K562 (cell line): Measurements from ENCODE around the gene RIPK3. TPM values are rescaled to one million over a fixed set of nuclear protein-coding genes. Genes with fewer than 3 reads are reported as not detected.

Experiments
- ATAC-seq: fragments of 200-7000 bp; cut with Tn5 transposase; 3 replicates; pipeline ENCODE4 v1.9.1; 2020; ENCODE audit warnings: moderate library complexity
- BruUV-seq: library from RNA; stranded (reverse); fragments of 400-500 nt; replicated peaks from 2 replicates; lab custom pipeline; 2021; lab: Mats Ljungman, UMichigan
- CTCF ChIA-PET: fragments of 300-600 bp; formaldehyde crosslinking; extraction: SDS; loops from one replicate; lab custom pipeline; 2021; ENCODE audit warnings: low intra/inter-chr PET ratio; lab: Yijun Ruan, JAX
- POLR2A ChIA-PET: fragments of 300-600, 350-650 bp; sonication (Branson Sonifier 250); formaldehyde crosslinking; extraction: SDS; loops from one replicate; lab custom pipeline; 2021; ENCODE audit warnings: antibody characterized with exemption, inconsistent platforms; lab: Yijun Ruan, JAX
- DNase-seq, 4 experiments: peaks; one replicate each; pipeline versions ENCODE4 v3.0.0 to v3.0.0-alpha.2; 2011 to 2018; ENCODE audit warnings: low spot score in 3 of 4, mixed read lengths in 3 of 4; ENCODE audit errors: extremely low read depth in 1 of 4
- FAIRE-seq: peaks from 2 replicates; lab custom pipeline; 2011; peaks lifted over from hg19 to GRCh38; lab: Jason Lieb, UNC
- H2AFZ ChIP-seq: 2 replicates; pipeline ENCODE4 v1.6.0; 2011; ENCODE audit warnings: low read depth, low read length, control low read depth, inconsistent platforms
- H3K27ac ChIP-seq: fragments of 200-600 bp; 3 replicates; pipeline ENCODE4 v1.8.0; 2011; ENCODE audit warnings: low read depth, mild to moderate bottlenecking, control low read depth, inconsistent platforms, low read length, moderate library complexity, mixed read lengths; ENCODE audit errors: extremely low read depth
- H3K27me3 ChIP-seq, 2 experiments: fragments of 300-600 bp in 1 of 2; 2 replicates in 1 of 2; 3 replicates in 1 of 2; pipeline versions ENCODE4 v1.6.0 to v1.8.0; 2011; ENCODE audit warnings: inconsistent platforms in 2 of 2, low read length in 2 of 2, mild to moderate bottlenecking in 1 of 2, mixed read lengths in 1 of 2, moderate library complexity in 1 of 2; ENCODE audit not compliant: control insufficient read depth in 2 of 2, insufficient read depth in 2 of 2
- H3K36me3 ChIP-seq: fragments of 300-600 bp; 3 replicates; pipeline ENCODE4 v1.8.0; 2011; ENCODE audit warnings: mild to moderate bottlenecking, low read length, inconsistent platforms; ENCODE audit not compliant: control insufficient read depth, insufficient read depth
- H3K4me1 ChIP-seq, 2 experiments: fragments of 200-600 bp in 1 of 2; replicated peaks in 1 of 2; 2 replicates in 1 of 2; 3 replicates in 1 of 2; pipeline versions ENCODE4 v1.5.1 to v1.8.0; 2011; ENCODE audit warnings: inconsistent platforms in 2 of 2, low read length in 2 of 2, mild to moderate bottlenecking in 1 of 2, mixed read lengths in 1 of 2, moderate library complexity in 1 of 2; ENCODE audit not compliant: control insufficient read depth in 2 of 2, insufficient read depth in 2 of 2
- H3K4me2 ChIP-seq: 2 replicates; pipeline ENCODE4 v1.6.1; 2011; ENCODE audit warnings: low read length, control low read depth, inconsistent platforms, mixed read lengths; ENCODE audit not compliant: insufficient read depth
- H3K4me3 ChIP-seq: fragments of 200-600 bp; sonication (generic), shearing (Covaris generic); 2 replicates; pipeline ENCODE4 v1.5.1; 2016; ENCODE audit warnings: control low read depth, inconsistent platforms
- H3K79me2 ChIP-seq: fragments of 200-600 bp; 3 replicates; pipeline ENCODE4 v1.8.0; 2011; ENCODE audit warnings: low read length, inconsistent platforms; ENCODE audit not compliant: control insufficient read depth, insufficient read depth
- H3K9ac ChIP-seq, 2 experiments: 2 replicates each; pipeline versions ENCODE4 v1.6.0 to v1.6.1; 2011; ENCODE audit warnings: low read depth in 2 of 2, low read length in 2 of 2, control low read depth in 1 of 2, inconsistent platforms in 1 of 2, mild to moderate bottlenecking in 1 of 2, mixed read lengths in 1 of 2; ENCODE audit not compliant: insufficient read depth in 1 of 2
- H3K9me1 ChIP-seq: one replicate; pipeline ENCODE4 v1.6.0; 2011; ENCODE audit warnings: inconsistent platforms, mild to moderate bottlenecking, low read length, moderate library complexity; ENCODE audit not compliant: control insufficient read depth, insufficient read depth
- H3K9me3 ChIP-seq: replicated peaks from 2 replicates; pipeline ENCODE4 v1.5.1; 2011; ENCODE audit warnings: low read depth, low read length, inconsistent platforms; ENCODE audit not compliant: control insufficient read depth, insufficient read depth
- H4K20me1 ChIP-seq: replicated peaks from 2 replicates; pipeline ENCODE4 v1.6.1; 2011; ENCODE audit warnings: low read length, inconsistent platforms, mixed read lengths; ENCODE audit not compliant: control insufficient read depth, insufficient read depth
- ARNT ChIP-seq, 2 experiments: fragments of 450-650 bp; IDR thresholded peaks; 2 replicates each; pipeline ENCODE4 v1.6.1; 2016; ENCODE audit warnings: mild to moderate bottlenecking in 1 of 2
- FOXK1 ChIP-seq: sonication (generic); formaldehyde crosslinking; IDR thresholded peaks from 2 replicates; pipeline ENCODE4 v1.8.0; 2022; ENCODE audit warnings: missing genetic modification reagents, mild to moderate bottlenecking, borderline replicate concordance
- HCFC1 ChIP-seq: IDR thresholded peaks from 2 replicates; pipeline ENCODE4 v1.6.1; 2012; ENCODE audit warnings: low read depth, low read length, improper control_type of control experiment
- KAT8 ChIP-seq: fragments of 450-650 bp; IDR thresholded peaks from 2 replicates; pipeline ENCODE4 v1.6.1; 2016; ENCODE audit warnings: low read depth, mild to moderate bottlenecking
- MEIS2 ChIP-seq: fragments of 450-650 bp; IDR thresholded peaks from 2 replicates; pipeline ENCODE4 v1.6.1; 2014; ENCODE audit warnings: mild to moderate bottlenecking; ENCODE audit not compliant: partially characterized antibody
- OTX1 ChIP-seq: fragments of 450-650 bp; formaldehyde crosslinking; IDR thresholded peaks from 2 replicates; pipeline ENCODE4 v1.4.0; 2022; ENCODE audit warnings: mild to moderate bottlenecking
- PTBP1 ChIP-seq: fragments of 200-400 bp; formaldehyde crosslinking; IDR thresholded peaks from 2 replicates; pipeline ENCODE4 v1.6.1; 2017; ENCODE audit warnings: low read depth, low read length
- SIRT6 ChIP-seq: IDR thresholded peaks from one replicate; pipeline ENCODE4 v1.6.1; 2012; ENCODE audit warnings: low read depth, mild to moderate bottlenecking, control low read depth, inconsistent platforms, low read length, moderate library complexity
- TBP ChIP-seq: optimal IDR thresholded peaks from 2 replicates; pipeline ENCODE3; 2011; ENCODE audit warnings: low read depth, low read length, improper control_type of control experiment
- TOE1 ChIP-seq, 2 experiments: fragments of 450-650 bp in 1 of 2; sonication (generic) in 1 of 2; formaldehyde crosslinking in 1 of 2; IDR thresholded peaks; 2 replicates each; pipeline versions ENCODE4 v1.7.1 to v1.8.0; 2016 to 2022; ENCODE audit warnings: borderline replicate concordance in 2 of 2, mild to moderate bottlenecking in 2 of 2, antibody characterized with exemption in 1 of 2, inconsistent platforms in 1 of 2, low read depth in 1 of 2, missing genetic modification reagents in 1 of 2, moderate library complexity in 1 of 2
- ZNF143 ChIP-seq: sonication (generic); formaldehyde crosslinking; IDR thresholded peaks from 2 replicates; pipeline ENCODE4 v1.9.0; 2022; ENCODE audit warnings: mild to moderate bottlenecking, missing genetic modification reagents
- ZNF717 ChIP-seq: fragments of 250-450 bp; sonication (Bioruptor Pico); IDR thresholded peaks from 2 replicates; pipeline ENCODE4 v1.5.0; 2021
- WGBS: fragments of 100-300 bp; shearing (Covaris generic); methylation state at CpG from one replicate; pipeline ENCODE4 v1.1.6; 2016; ENCODE audit warnings: low coverage, mixed read lengths; ENCODE audit not compliant: insufficient coverage; ENCODE audit errors: missing lambda C conversion rate; 5-methylcytosine and 5-hydroxymethylcytosine counted together
- in situ Hi-C: fragments of 300-500 bp; cut with MboI; formaldehyde crosslinking; loops from 4 replicates; pipeline ENCODE4 v1.15.0; 2018; ENCODE audit warnings: inconsistent platforms, mixed read lengths
- intact Hi-C: fragments of 100-400 bp; cut with micrococcal nuclease; formaldehyde crosslinking; loops from 2 replicates; pipeline ENCODE4 v1.14.2; 2022
- polyA plus RNA-seq, 8 experiments: library from polyadenylated mRNA; depleted of rRNA in 4 of 8; stranded (reverse) in 5 of 8; unstranded in 3 of 8; fragments of >200 nt; fragmentation: Nextera tagmentation in 2 of 8; fragmentation: Illumina TruSeq in 1 of 8; extraction: Ambion mirVana in 2 of 8; extraction: Trizol in 1 of 8; gene quantifications; 2 replicates each; pipeline versions ENCODE4 v1.2.1 to v1.2.3, GENCODE V29; 2011 to 2014; ENCODE audit warnings: inconsistent platforms in 1 of 8, missing spikeins in 1 of 8
- total RNA-seq, 7 experiments: library from RNA; depleted of rRNA in 6 of 7; stranded (reverse); fragments of >200 nt in 6 of 7; fragmentation: Illumina TruSeq in 2 of 7; extraction: Trizol in 2 of 7; gene quantifications; 2 replicates each; pipeline versions ENCODE4 v1.2.1 to v1.2.3, GENCODE V29; 2011 to 2021; ENCODE audit warnings: low replicate concordance in 1 of 7

Gene RIPK3
- total and polyA plus RNA-seq, 9 of the 15 experiments (the other 6 are each of a cell fraction or from before 2014, with no cell fraction given) = 0.03 to 0.43 (median 0.28) TPM; not detected in 3

DNA sequence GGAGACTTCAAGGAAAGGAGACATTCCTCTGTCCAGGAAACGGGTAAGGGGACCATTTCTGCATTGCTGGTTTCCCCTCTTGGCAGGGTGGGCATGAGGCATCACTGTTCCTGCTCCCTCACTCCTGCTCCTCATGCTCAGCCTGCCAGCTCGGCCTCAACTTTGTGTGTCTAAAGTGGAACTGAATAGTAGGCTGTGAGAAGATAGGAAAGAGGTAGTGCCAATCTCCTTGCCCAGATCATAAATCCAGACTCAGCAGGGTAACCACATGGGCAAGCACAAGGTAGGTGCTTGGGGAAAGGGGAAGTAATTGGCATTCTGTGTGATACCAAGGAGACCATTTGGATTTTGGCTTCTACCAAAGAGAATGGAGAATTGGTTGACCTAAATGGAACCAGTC, 25.9 kb downstream of the RIPK3 start:
- TF ChIP-seq MEIS2 (no peak), ZNF143 (no peak), OTX1 (CRISPR knock-in tag) (no peak), SIRT6 (no peak), TBP (no peak), KAT8 (no peak), PTBP1 (no peak), TOE1 (IDR thresholded peaks at IDR 0.05; ENCODE audit: borderline replicate concordance) (no peak), TOE1 (CRISPR knock-in tag; IDR thresholded peaks at IDR 0.05; ENCODE audit: borderline replicate concordance, low read depth) (no peak), HCFC1 (no peak), ZNF717 (CRISPR knock-in tag) (no peak), ARNT (IDR thresholded peaks at IDR 0.05) (no peak), FOXK1 (CRISPR knock-in tag) (no peak)
- TF ChIP-seq, all 486 proteins: peak for 0
- WGBS = 72% methylated on average over 2 of the region's 2 CpGs
- Histone ChIP-seq H3K79me2 (no peaks in the 10 kb centered on the region), H3K36me3 (peaks cover 14% of the 10 kb centered on the region; the same call in 1 of the 3 replicates), H4K20me1 (no peaks in the 10 kb centered on the region), H3K27me3 (no peaks in the 10 kb centered on the region), H2AFZ (no peak overlapping the region), H3K9me1 (no peaks in the 10 kb centered on the region), H3K4me2 (no peak overlapping the region), H3K9me3 (no peaks in the 10 kb centered on the region), H3K4me1 (peaks cover 20 to 30% of the 10 kb centered on the region in 2 experiments), H3K4me3 (no peak overlapping the region), H3K9ac (no peak overlapping the region; a peak in 1 of 4 replicates), H3K27ac (no peak overlapping the region)
- intact Hi-C loops = no loop called here
- in situ Hi-C loops = no loop called here
- ATAC-seq (no peak), FAIRE-seq (no peak), DNase-seq (no peak)
- BruUV-seq = no TSS peak
- ChIA-PET POLR2A (interaction anchor here (0.7 kb wide), 1 partner anchor 11 kb away, joined by 5 read pairs; no protein-coding TSS in a partner anchor), CTCF (no interaction called here)
